HL-60 (cell line): ENCODE measurements around the gene HIPK2.

Source experiments
- GABPA ChIP-seq: IDR thresholded peaks from 2 replicates; pipeline ENCODE4 v1.6.1; 2012; ENCODE audit warnings: low read depth
- POLR2AphosphoS5 ChIP-seq: IDR thresholded peaks from 2 replicates; pipeline ENCODE4 v1.6.1; 2012; ENCODE audit warnings: low read depth

DNA sequence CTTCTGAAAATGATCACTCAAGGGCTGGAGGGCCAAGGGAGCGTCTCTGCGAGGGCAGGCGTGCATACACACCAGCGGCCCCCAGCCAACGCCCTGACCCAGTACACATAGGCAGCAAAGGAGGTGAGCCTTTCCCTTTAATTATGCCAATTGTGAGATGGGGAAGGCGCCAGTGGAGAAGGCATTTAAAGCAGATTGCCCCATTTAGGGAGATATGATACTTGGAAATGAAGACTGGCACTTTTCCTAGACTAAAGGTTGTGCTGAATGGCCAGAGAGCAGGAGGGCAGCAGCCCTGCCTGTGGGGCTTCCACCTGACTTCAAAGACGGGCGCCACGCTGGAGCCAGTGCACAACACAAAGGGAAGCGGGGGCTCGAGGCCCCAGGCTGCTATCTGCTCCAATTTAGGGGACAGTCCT, 24.1 kb downstream of the HIPK2 start:
- TF ChIP-seq GABPA (no peak), POLR2AphosphoS5 (no peak)
